ENCODE results near the gene RPUSD1.
"Not testable (repeated sequence)": the region's sequence is repeated elsewhere in the genome, so short reads cannot be mapped to it uniquely, and the experiment has no call there.

Gene RPUSD1

DNA sequence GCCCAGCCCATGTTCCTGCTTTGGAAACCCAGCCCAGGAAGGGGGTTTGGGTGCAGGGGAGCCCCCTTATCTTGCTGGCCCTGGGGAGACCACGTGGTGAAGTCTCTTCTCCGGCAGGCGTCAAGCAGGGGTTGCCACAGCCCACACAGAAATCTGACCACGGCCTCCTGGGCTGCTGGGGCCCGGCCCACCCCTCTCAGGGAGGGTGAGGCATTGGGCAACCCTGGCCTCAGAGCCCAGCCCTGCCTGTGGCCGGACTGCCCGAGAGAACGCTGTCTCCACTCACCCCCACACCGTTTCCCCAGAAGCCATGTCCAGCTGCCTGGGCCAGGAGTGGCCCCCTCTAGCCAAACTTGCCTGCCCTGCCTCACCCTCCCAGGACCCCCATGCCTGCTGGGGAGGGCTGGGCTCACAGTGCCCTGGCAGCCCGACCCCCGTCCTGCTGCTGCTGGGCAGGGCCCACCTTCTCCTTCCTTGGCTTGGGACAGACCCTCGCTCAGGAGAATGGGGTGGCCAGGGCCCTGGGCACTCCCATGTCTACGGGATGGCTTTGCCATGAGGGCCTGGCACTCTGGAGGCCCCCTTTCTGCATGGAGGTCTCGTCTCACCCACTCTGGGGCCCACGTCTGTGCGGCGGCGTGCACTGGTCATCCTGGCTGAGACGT lies 6.7 kb downstream of the RPUSD1 start:
- DNase-seq = no peak

DNA sequence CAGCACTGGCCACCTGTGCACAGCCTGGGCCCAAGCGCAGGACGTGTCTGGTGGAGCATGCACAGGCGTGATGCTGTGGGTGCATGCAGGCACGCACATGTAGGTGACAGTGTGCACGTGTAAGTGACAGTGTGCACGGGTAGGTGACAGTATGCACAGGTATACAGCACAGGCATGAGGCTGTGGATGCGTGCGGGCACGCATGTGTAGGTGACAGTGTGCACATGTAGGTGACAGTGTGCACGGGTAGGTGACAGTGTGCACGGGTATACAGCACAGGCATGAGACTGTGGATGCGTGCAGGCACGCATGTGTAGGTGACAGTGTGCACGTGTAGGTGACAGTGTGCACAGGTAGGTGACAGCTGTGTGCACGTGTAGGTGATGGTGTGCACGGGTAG lies 7.9 kb downstream of the RPUSD1 start:
- DNase-seq = no peak

DNA sequence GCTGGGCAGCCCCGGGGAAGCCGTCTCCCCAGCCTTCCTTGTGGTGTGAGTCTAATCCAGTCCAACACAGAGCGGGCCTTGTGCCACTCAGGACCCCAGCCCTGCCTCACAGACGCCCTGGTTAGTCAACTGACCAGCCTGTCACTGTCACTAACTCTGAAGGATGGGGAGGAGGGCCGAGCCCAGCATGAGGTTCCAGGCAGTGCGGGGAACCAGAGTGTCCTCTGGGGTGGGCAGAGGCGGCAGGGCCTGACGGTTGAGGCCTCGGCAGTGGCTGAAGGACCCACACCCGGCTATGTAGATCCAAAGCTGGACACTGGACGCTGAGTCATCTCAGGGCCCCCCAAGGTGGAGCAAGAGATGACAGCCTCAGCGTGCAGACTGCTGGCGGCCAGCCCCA lies 8.6 kb downstream of the RPUSD1 start:
- no peak for DNase-seq

DNA sequence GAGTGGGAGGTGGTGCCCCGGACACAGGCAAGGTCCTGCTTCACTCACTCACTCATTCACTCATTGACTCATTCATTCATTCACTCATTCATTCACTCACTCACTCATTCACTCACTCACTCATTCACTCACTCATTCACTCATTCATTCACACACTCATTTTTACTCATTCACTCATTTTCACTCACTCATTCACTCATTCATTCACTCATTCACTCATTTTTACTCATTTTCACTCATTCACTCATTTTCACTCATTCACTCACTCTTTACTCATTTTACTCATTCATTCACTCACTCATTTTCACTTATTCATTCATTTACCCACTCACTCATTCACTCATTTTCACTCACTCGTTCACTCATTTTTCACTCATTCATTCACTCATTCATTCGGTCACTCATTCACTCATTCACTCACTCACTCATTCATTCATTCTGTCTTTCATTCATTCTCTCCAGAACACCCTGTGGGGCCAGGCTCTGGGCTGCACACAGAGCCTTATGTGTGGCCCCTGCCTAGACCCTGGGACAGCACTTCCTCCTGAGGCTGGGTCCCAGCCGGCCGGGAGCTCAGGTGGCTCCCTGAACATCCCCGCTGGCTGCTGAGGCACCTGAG lies 9.2 kb downstream of the RPUSD1 start:
- no peak for DNase-seq

DNA sequence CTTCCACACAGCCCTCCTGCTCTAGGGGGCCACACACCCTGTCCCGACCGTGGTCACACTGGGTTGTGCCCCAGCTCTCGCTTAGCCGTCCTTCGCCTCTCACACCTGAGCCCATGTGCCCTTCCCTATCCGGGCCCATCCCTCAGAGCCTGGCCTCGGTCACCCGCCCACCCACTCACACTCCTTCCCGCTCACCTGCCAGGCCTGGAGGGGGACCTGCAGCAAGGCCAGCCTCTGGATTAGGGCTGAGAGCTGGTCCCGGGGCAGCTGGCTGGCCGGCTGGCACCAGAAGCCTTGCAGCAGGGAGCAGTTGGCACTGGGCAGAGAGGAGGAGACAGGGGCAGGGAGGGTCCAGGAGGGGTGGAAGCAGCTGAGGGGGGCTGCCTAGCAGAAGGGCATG lies 9.7 kb downstream of the RPUSD1 start:
- DNase-seq = no peak

DNA sequence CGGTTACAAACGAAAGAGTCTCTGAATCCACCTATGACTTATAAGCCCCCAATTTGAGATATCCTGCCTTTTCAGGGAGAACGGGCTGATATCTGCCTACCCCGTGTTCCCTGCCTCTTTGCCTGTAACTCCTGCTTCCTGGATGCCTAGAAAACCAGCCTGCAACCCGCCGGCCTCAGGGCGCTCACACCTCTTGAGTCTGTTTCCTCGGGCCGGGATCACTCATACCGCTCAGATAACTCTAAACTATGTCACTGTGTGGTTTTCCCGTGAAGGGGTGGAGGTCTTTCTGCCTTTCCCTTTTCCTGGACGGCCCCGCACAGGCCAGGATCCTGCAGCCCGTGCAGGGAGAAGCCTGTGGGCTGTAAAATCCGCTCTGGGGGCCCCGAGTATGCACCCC lies 10.4 kb downstream of the RPUSD1 start:
- no peak for DNase-seq

DNA sequence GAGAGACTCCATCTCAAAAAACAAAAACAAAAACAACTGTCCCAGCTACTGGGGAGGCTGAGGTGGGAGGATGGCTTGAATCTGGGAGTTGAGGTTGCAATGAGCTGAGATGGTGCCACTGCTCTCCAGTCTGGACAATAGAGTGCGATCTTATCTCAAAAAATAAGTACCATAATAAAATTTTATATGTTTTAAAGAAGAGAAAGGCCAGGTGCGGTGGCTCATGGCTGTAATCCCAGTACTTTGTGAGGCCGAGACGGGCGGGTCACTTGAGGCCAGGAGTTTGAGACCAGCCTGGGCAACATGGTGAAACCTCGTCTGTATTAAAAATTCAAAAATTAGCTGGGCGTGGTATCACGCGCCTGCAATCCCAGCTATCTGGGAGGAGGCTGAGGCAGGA lies 11.4 kb downstream of the RPUSD1 start:
- no peak for DNase-seq

DNA sequence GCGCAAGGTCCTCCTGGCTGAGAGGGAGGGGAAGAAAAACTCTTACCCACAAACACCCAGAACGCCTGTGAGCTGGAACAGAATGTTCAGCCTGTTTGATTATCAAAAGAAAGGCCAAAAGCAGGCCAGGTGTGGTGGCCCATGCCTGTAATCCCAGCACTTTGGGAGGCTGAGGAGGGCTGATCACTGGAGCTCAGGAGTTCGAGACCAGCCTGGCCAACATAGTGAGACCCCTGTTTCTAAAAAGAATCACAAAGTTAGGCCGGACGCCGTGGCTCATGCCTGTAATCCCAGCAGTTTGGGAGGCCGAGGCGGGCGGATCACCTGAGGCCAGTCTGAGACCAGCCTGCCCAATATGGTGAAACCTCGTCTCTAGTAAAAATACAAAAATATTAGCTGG lies 11.9 kb downstream of the RPUSD1 start:
- not testable (repeated sequence) for DNase-seq

DNA sequence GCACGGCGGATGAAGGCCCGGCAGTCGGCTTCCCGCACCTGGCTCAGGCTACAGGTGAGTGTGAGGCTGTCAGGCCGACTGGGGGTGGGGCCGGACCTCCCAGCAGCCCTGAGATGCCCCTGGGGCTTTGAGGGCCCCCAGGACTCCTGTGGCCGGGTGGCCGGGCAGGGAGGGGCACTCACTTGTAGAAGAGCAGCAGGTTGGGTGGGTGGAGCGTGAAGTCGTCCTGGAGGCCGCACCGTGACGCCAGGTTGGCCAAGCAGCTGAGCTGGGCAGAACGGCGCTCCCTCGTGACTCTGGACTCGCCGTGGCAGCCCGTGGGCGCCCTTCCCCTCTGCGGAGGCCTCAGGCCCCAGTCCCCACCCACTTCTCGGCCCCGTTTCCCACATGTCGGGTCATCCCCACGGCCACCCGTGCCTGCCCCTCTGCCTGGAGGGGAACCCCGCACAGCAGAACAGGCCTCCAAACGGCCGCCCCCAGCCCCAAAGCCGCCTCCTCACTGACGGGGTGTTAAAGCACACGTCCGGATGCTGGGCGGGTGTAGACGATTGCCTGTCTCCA lies 12.9 kb downstream of the RPUSD1 start:
- no peak for DNase-seq

DNA sequence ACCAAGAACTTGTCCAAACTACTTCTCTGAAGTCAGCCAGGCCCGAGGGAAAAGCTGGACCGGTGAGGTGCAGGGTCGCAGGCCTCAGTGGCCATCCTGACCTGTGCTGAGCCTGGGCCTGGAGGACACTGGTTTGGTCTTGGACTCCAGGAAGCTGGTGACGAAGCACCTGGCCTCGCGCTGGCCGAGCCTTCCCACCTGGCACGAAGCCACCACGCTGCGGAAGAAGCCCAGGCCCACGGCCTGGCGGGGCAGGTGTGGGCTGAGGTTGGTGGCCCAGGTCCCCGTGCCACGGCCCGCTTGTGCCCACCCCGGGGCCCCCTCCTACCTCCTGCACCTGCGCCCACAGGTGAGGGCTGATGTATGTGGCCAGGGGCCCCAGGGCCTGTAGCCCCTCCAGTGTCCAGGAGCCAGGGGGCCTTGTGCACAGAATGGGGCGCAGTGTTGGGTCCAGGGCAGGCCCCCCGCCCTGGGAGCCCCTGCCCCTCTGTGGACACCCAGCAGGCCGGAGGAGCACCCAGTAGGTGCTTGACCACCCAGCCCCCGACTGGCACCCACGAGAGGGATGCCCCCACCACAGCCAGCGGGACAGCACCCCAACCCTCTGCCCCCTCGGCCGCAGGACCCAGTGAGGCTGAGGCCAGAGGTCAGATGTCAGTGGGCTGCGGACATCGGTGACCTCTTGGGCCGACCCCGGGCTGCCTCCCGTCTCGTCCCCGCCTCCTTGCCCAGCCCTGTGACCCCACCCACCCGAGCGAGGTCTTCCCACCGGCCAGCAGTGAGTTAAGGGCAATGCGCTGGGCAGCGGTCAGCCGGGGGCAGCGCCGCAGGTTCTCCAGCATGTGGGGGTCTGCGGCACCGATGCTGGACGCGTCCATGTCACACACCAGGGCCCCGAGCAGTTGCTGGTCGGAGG lies 13.8 kb downstream of the RPUSD1 start:
- DNase-seq = no peak

DNA sequence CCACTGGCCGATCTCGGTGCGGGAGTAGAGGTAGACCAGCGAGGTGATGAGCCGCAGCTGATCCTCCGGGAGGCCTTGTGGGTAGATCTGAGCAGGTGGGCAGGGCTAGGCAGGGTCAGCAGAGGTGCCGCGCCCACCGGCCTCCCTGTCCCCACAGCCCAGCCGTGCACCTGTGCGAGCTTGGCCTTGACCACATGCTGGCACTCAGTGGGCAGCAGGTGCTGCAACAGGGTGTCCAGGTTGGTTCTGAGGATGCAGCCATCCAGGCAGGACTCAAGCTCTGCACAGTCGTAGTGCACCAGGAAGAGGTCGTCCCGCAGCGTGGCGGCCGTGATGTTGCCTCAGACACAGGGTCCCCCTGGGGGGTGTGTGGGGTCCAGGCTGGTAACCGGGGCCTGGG lies 15.2 kb downstream of the RPUSD1 start:
- DNase-seq = no peak

DNA sequence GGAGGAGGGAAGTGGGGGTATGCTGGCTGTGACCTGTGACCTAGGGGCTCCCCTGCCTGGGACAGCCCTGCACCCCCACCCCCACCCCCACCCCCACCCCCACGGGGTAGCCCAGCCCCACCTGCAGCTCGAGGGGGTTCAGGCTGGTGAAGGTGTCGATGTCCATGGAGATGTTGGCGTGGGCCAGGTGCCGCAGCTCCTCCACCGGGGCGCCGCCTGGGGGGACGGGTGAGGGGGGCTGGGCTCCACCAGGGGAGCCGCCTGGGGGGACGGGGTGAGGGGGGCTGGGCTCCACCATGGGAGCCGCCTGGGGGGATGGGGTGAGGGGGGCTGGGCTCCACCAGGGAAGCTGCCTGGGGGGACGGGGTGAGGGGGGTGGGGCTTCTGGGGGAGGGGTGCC lies 17.8 kb downstream of the RPUSD1 start:
- DNase-seq = no peak

DNA sequence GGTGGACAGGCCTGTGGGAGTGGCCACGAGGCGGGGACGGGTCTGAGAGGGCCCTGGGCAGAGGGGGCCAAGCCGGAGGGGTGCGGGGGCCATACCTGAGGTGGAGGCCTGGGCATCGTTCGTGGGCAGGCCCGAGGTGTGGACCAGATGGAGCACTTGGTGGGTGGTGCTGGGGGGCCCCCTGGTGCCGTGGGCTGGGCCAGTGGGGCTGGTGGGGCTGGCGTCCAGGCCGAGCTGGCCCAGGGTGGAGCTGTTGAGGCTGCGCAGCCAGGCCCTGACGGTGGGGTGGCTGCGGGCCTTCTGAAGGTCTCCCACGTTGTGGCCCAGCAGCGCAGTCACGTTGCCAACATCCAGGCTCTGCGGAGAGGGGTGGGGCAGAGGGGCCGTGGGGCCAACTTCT lies 18.2 kb downstream of the RPUSD1 start:
- no peak for DNase-seq

DNA sequence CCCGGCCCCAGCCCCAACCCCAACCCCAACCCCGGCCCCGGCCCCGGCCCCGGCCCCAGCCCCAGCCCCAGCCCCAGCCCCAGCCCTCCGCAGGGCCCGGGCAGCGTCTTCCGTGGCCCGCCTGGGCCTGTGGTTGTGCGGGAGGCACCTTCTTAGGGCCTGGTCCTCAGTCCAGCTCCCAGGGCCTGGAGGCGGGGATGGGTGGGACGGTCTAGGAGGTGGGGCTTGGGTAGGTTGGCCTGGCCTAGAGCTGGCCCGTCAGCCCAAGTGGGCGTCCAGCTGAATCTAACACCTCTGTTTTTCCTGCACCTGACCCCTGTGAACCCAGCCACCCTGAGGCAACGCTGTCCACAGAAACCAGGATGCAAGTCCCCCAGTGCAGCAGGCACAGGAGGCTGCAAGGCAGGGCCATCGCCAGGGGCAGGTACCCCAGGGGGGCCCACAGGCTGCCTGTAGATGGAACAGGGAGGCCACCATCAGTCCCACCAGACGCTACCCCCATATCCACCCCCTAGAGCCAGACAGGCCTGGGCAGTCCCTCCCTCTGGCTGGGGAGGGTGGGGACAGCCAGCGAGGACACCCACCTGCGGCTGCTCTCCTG lies 18.9 kb downstream of the RPUSD1 start:
- DNase-seq = no peak

DNA sequence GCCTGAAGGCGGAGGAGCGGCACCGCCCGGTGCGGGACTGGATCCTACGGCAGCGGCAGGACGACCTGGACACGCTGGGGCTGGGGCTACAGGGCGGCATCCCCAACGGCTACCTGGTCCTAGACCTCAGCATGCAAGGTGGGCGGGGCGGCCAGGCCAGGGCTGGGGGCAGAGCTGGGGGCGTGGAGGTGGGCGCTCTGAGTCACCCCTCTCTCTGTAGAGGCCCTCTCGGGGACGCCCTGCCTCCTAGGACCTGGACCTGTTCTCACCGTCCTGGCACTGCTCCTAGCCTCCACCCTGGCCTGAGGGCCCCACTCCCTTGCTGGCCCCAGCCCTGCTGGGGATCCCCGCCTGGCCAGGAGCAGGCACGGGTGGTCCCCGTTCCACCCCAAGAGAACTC lies 19.8 kb downstream of the RPUSD1 start:
- DNase-seq = no peak

DNA sequence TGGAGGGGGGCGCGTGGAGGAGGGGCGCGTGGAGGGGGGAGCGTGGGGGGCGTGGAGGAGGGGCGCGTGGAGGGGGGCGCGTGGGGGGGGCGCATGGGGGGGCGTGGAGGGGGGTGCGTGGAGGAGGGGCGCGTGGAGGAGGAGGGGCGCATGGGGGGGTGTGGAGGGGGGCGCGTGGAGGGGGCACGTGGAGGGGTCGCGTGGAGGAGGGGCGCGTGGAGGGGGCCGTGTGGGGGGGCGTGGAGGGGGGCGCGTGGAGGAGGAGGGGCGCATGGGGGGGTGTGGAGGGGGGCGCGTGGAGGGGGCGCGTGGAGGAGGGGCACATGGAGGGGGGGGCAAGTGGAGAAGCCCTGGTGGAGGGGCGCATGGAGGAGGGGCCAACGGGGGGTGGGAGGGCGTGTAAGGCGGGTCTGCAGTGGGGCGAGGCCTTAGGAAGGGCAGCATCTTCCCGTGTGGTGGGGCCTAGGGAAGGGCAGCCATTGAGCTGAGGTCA lies 20.4 kb downstream of the RPUSD1 start:
- DNase-seq = no peak

DNA sequence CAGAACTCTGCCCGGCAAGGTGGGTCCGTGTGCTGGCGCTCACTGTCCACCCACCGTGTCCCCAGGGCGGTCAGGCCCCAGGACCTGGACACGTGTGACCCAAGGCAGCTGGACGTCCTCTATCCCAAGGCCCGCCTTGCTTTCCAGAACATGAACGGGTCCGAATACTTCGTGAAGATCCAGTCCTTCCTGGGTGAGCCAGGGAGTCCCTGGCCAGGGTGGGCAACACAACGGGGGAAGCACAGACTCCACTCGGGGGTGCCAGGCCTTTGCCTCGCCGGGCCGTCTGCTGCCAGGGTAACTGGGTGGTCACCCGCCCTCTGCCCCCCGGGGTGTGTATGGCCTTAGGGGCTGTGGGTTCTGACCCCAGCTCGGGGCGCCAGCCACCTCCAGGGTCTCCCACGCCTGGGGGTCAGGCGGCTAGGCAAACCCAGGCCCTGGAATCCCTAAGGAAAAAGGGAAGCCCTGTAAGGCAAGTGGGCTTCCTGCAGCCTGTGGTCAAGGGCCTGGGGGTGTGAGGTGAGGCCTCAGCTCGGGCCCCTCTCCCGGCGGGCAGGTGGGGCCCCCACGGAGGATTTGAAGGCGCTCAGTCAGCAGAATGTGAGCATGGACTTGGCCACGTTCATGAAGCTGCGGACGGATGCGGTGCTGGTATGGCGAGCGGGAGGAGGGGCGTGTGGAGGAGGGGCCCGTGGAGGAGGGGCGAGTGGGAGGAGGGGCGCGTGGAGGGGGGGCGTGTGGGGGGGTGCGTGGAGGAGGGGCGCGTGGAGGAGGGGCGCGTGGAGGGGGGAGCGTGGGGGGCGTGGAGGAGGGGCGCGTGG lies 21.2 kb downstream of the RPUSD1 start:
- no peak for DNase-seq

DNA sequence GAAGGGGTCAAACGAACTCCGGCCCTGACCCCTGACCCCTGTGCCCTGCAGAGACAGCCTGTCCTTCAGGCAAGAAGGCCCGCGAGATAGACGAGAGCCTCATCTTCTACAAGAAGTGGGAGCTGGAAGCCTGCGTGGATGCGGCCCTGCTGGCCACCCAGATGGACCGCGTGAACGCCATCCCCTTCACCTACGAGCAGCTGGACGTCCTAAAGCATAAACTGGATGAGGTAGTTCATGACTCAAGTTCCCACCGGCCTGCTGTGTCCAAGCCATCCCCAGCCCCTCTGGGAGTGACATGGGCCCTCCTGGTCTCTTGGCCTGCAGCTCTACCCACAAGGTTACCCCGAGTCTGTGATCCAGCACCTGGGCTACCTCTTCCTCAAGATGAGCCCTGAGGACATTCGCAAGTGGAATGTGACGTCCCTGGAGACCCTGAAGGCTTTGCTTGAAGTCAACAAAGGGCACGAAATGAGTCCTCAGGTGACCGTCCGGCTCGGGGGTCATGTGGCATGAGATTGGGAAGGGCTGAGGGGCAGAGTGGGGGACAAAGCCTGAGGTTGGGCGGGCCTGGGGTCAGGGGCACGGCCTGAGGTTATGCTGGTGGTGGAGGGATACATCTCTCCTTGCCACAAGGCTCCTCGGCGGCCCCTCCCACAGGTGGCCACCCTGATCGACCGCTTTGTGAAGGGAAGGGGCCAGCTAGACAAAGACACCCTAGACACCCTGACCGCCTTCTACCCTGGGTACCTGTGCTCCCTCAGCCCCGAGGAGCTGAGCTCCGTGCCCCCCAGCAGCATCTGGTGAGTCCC lies 22.0 kb downstream of the RPUSD1 start:
- no peak for DNase-seq

DNA sequence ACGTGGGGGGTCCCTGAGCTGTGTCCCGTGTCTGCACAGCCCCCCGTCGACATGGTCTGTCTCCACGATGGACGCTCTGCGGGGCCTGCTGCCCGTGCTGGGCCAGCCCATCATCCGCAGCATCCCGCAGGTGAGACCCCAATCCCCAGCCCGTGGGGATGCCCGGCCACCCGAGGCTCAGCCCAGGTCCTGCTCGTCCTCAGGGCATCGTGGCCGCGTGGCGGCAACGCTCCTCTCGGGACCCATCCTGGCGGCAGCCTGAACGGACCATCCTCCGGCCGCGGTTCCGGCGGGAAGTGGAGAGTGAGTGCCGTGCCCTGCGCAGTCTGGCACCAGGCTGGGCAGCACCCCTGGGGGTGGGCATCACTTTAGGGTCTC lies 22.7 kb downstream of the RPUSD1 start:
- DNase-seq = no peak

DNA sequence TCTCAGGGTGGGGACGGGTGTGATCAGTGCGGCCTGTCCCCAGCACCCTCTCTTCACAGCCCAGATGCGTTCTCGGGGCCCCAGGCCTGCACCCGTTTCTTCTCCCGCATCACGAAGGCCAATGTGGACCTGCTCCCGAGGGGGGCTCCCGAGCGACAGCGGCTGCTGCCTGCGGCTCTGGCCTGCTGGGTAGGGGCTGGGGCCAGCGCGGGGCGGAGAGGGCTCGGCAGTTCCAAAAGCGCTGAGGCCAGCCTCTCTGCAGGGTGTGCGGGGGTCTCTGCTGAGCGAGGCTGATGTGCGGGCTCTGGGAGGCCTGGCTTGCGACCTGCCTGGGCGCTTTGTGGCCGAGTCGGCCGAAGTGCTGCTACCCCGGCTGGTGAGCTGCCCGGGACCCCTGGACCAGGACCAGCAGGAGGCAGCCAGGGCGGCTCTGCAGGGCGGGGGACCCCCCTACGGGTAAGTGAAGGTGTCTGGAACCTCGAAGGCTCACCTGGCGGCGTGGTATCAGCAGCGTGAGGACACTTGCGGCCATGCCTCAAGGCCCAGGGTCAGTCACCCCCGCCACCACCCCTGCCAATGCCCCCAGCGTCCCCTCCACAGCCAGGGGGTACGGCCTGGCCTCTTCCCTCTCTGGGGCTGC lies 23.2 kb downstream of the RPUSD1 start:
- DNase-seq = no peak

Measured in CD4-positive, alpha-beta T cell treated with Interleukin-15 for 1 hour (primary cell).